Ectodermal cell (in vitro differentiated cells): ENCODE measurements around the gene CMTR2.
"Not testable (repeated sequence)": the region's sequence is repeated elsewhere in the genome, so short reads cannot be mapped to it uniquely, and the experiment has no call there.

Experiments
- H3K27ac ChIP-seq: 2 replicates; pipeline ENCODE4 v1.7.0; 2013; ENCODE audit warnings: mild to moderate bottlenecking, low read depth, low read length; ENCODE audit not compliant: insufficient read depth, poor library complexity, severe bottlenecking
- H3K27me3 ChIP-seq: 2 replicates; pipeline ENCODE4 v1.7.0; 2013; ENCODE audit warnings: mild to moderate bottlenecking, low read length; ENCODE audit not compliant: insufficient read depth, control insufficient read depth, poor library complexity, severe bottlenecking
- H3K36me3 ChIP-seq: one replicate; pipeline ENCODE4 v1.7.0; 2013; ENCODE audit warnings: low read length; ENCODE audit not compliant: control insufficient read depth, insufficient read depth
- H3K4me1 ChIP-seq: one replicate; pipeline ENCODE4 v1.7.0; 2013; ENCODE audit warnings: low read length; ENCODE audit not compliant: control insufficient read depth, insufficient read depth
- H3K4me3 ChIP-seq: 2 replicates; pipeline ENCODE4 v1.7.0; 2013; ENCODE audit warnings: low read depth, low read length, control low read depth; ENCODE audit not compliant: insufficient read depth
- H3K9me3 ChIP-seq: 2 replicates; pipeline ENCODE4 v1.7.0; 2013; ENCODE audit warnings: mild to moderate bottlenecking, low read length, moderate library complexity; ENCODE audit not compliant: control insufficient read depth
- WGBS, 2 experiments: methylation state at CpG; one replicate each; pipeline ENCODE4 v1.1.7; 2013; ENCODE audit warnings: missing lambda C conversion rate in 2 of 2; 5-methylcytosine and 5-hydroxymethylcytosine counted together

CMTR2 gene

GRCh38 chr16:71303938-71304337 lies 14.7 kb upstream of the CMTR2 start:
- Histone ChIP-seq H3K27me3 (no peaks in the 10 kb centered on the region), H3K4me3 (no peak overlapping the region), H3K9me3 (no peaks in the 10 kb centered on the region), H3K27ac (no peak overlapping the region), H3K36me3 (no peaks in the 10 kb centered on the region), H3K4me1 (no peaks in the 10 kb centered on the region)
- WGBS, 2 experiments = 90 to 93% methylated on average over 5 of the region's 5 CpGs

GRCh38 chr16:71297341-71297634 lies 8.1 kb upstream of the CMTR2 start:
- Histone ChIP-seq H3K9me3 (no peaks in the 10 kb centered on the region), H3K4me3 (no peak overlapping the region), H3K27me3 (no peaks in the 10 kb centered on the region), H3K36me3 (no peaks in the 10 kb centered on the region), H3K4me1 (no peaks in the 10 kb centered on the region), H3K27ac (no peak overlapping the region)
- WGBS, 2 experiments = 87 to 96% methylated on average over 2 of the region's 2 CpGs

DNA sequence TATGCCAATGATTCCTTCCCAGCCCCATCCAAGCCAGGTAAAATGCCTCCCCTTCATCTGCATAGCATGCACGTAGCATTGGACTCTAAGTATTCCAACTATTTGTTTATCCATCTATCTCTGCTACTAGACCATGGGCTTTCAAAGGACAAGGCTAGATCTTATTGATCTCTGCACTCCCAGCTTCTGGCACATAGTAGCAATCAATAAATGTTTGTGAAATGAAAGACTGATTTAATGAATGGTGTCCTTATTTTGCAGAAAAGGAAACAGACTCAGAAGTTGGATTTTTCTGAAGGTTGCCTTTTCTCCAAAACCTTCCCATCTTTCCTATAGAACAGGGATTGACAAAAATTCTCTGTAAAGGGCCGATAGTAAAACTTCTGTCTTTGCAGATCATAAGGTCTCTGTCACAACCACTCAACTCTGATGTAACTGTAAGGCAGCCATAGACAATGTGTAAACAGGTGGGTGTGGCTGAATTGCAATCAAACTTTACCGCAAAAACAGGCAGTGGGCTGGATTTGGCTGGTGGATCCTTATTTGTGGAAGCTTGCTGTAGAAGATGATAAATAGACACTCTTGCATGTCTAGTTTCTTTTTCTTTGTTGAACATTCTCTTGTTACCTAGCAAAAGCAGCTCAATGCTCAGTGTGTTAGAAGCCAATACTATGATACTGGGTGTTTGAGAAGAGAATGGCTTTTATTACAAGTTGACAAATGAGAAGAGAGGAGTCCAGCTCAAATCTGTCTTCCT lies 7.6 kb upstream of the CMTR2 start:
- H3K27ac ChIP-seq = no peak overlapping the region
- no peaks in the 10 kb centered on the region for H3K9me3 ChIP-seq
- WGBS, 2 experiments = 89 to 91% methylated on average over 3 of the region's 3 CpGs
- no peak overlapping the region for H3K4me3 ChIP-seq
- H3K36me3 ChIP-seq = no peaks in the 10 kb centered on the region
- no peaks in the 10 kb centered on the region for H3K27me3 ChIP-seq
- H3K4me1 ChIP-seq = no peaks in the 10 kb centered on the region

DNA sequence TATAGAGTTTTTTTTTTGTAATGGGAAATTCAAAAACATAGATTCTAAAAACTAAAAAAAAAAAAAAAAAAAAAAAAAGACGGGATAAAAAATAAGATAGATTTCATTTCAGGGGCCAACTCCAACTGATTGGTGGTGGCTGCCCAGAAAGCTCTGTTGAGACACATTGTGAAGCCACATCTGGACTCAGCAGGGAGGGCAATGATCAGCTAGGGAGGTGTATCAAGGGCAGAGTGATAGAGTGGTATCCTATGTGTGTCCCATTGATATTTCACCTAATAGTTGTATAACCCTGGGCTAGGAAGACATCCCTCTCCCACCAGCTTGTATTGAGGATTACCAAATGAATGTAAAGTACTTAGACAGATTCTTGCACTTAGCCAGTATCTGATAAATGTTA lies 6.7 kb upstream of the CMTR2 start:
- Histone ChIP-seq H3K27ac (no peak overlapping the region), H3K4me1 (no peaks in the 10 kb centered on the region), H3K27me3 (no peaks in the 10 kb centered on the region), H3K4me3 (no peak overlapping the region), H3K9me3 (no peaks in the 10 kb centered on the region), H3K36me3 (no peaks in the 10 kb centered on the region)
- 67 to 100% methylated on average over 1 of the region's 1 CpG for WGBS, 2 experiments

- Histone ChIP-seq H3K36me3 (no peaks in the 10 kb centered on the region), H3K4me1 (no peaks in the 10 kb centered on the region), H3K27me3 (no peaks in the 10 kb centered on the region), H3K4me3 (no peak overlapping the region), H3K9me3 (no peaks in the 10 kb centered on the region), H3K27ac (no peak overlapping the region)
- 100% methylated on average over 1 of the region's 1 CpG for WGBS, 2 experiments
Observed at GRCh38 chr16:71293919-71294318, 4.7 kb upstream of the CMTR2 start.

DNA sequence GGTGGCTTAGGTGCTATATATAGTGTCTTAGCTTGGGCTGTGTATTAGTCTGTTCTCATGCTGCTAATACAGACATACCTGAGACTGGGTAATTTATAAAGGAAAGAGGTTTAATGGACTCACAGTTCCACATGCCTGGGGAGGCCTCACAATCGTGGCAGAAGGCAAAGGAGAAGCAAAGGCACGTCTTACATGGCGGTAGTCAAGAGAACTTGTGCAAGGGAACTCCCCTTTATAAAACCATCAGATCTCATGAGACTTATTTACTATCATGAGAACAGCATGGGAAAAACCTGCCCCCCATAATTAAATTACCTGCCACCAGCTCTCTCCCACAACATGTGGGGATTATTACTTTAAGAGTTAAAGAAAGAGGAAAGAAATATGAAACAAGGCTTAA lies 2.9 kb upstream of the CMTR2 start:
- not testable (repeated sequence) for H3K36me3 ChIP-seq, H3K27me3 ChIP-seq, H3K4me1 ChIP-seq, H3K9me3 ChIP-seq, H3K4me3 ChIP-seq, H3K27ac ChIP-seq
- 88 to 90% methylated on average over 3 of the region's 3 CpGs for WGBS, 2 experiments

DNA sequence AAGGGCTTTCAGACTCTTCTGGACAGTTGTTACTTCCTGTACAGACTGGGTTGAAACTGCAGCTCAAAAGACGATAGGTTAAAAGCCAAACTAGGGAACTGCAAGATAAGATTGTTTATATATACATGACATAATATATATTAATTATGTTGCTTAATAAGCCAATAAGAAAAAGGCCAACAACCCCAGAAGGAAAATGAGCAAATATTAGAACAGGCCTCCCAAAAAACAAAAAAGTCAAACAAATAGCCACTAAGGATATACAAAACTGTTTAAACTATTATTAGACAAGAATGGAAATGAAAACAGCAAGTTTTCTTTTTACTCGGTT lies 495 bp upstream of the CMTR2 start:
- no peaks in the 10 kb centered on the region for H3K9me3 ChIP-seq
- no peaks in the 10 kb centered on the region for H3K27me3 ChIP-seq

GRCh38 chr16:71288570-71288889 lies 672 bp downstream of the CMTR2 start:
- H3K27me3 ChIP-seq = no peaks in the 10 kb centered on the region
- H3K4me1 ChIP-seq = peaks cover 5% of the 10 kb centered on the region
- peaks cover 9% of the 10 kb centered on the region for H3K36me3 ChIP-seq
- WGBS, 2 experiments = 19 to 22% methylated on average over 3 of the region's 3 CpGs
- peak overlapping the region; percentile 82 for H3K27ac ChIP-seq
- no peaks in the 10 kb centered on the region for H3K9me3 ChIP-seq
- peak overlapping the region; percentile 82 for H3K4me3 ChIP-seq

More for the DNA sequence above, 495 bp upstream of the CMTR2 start:
- Histone ChIP-seq H3K4me1 (peaks cover 5% of the 10 kb centered on the region), H3K4me3 (no peak overlapping the region), H3K36me3 (peaks cover 4% of the 10 kb centered on the region), H3K27ac (no peak overlapping the region)
- WGBS, 2 experiments = 57 to 83% methylated on average over 1 to 2 of the region's 2 CpGs

DNA sequence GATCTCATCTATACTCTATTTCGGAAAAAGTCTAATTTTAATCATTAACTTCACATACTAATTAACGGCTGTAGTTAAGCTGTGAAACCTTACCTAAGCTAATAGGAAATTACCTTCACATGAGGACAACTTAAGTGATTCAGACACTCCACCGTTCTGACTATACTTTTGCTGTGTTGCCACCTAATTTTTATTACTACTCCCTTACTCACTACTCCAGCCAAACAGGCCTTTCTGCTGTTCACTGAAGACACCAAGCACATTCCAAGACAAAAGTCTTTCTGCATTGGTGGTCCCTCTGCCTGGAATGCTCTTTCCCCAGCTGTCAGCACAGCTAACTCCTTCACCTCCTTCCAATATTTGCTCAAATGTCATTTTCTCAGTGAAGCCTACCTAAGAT lies 1.3 kb downstream of the CMTR2 start:
- Histone ChIP-seq H3K4me3 (peak overlapping the region; percentile 82), H3K27ac (no peak overlapping the region), H3K27me3 (no peaks in the 10 kb centered on the region), H3K9me3 (no peaks in the 10 kb centered on the region), H3K4me1 (peaks cover 5% of the 10 kb centered on the region), H3K36me3 (peaks cover 9% of the 10 kb centered on the region)
- 92 to 96% methylated on average over 3 of the region's 3 CpGs for WGBS, 2 experiments

DNA sequence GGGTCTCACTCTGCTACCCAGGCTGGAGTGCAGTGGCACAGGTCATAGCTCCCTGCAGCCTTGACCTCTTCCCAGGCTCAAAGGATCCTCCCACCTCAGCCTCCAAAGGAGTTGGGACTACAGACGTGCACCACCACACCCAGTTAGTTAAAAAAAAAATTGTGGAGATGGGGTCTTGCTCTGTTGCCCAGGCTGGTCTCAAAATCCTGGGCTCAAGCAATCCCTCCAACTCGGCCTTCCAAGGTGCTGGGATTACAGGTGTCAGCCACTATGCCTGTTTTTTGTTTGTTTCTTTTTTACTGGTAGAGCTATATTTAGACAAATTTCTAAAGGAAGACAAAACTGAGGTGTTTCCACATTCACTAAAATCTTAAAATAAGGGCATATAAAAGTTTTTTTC lies 1.7 kb downstream of the CMTR2 start:
- Histone ChIP-seq H3K4me1 (peaks cover 5% of the 10 kb centered on the region), H3K4me3 (no peak overlapping the region), H3K36me3 (peaks cover 9% of the 10 kb centered on the region), H3K27ac (no peak overlapping the region), H3K9me3 (no peaks in the 10 kb centered on the region), H3K27me3 (no peaks in the 10 kb centered on the region)
- 84 to 94% methylated on average over 2 of the region's 2 CpGs for WGBS, 2 experiments

DNA sequence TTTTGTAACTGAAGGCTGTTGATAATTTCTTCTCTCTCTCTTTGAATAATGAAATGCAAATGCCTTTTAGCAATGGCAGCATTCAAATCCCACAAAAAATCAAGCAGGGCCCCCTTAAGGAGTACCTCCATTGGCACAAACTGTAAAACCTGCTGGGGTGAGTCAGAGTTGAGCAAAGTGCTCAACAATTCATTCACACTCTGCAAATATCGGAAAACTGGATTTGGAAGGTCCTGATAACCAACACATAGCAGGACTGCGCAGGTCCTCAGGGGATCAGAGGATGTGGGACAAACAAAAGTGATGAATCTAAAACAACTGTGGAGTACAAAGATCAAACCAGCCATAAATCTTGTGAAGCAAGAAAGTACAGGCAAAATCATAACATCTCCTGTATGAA lies 5.6 kb downstream of the CMTR2 start:
- Histone ChIP-seq H3K9me3 (no peaks in the 10 kb centered on the region), H3K4me1 (peaks cover 5% of the 10 kb centered on the region), H3K27ac (no peak overlapping the region), H3K27me3 (no peaks in the 10 kb centered on the region), H3K4me3 (no peak overlapping the region), H3K36me3 (peaks cover 9% of the 10 kb centered on the region)
- WGBS, 2 experiments = 97 to 100% methylated on average over 2 of the region's 2 CpGs
